Measurements from ENCODE around the gene KCNG3. TPM values are rescaled to one million over a fixed set of nuclear protein-coding genes. Genes with fewer than 3 reads are reported as not detected.

The KCNG3 gene
- total RNA-seq, 3 donors from 2014 or later = 2.6 to 5.0 (median 3.2) TPM

DNA sequence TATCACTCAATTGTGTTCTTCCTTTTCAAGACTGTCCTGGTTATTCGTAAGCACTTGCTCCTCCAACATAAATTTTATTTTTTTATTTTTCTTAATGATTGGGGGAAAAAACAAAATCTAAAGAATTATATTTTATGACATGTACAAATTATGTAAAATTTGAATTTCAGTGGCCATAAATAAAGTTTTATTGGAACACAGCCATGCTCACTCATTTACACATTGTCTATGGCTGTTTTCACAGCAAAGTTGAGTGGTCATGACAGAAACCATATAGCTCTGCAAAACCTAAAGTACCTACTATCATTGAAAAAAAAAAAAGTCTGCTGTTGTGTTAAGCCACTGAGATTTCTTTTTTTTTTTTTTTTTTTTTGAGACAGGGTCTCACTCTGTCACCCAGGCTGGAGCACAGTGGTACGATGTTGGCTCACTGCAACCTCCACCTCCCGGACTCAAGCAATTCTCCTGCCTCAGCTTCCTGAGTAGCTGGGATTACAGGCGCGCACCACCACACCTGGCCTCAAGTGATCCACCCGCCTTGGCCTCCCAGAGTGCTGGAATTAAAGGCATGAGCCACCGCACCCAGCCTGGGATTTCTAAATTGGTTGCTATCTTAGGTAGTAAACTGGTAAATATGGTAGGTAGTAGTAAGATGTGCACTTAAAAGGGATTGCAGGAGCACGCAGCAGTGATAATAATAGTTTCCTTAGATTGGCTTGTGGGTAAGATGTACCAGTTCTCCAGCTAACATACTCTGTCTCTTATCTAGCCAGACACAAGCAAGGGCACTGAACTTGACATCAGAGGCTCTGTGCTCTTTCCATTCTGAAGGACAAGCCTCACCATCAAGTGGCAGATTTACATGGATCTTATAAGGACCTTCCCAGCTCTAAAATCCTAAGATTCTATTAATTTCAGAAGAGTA is 44.4 kb downstream of the KCNG3 start:
- ATAC-seq = no peak
- Histone ChIP-seq H3K9me3 (no peaks in the 10 kb centered on the region), H3K4me1 (ENCODE audit: low read depth) (peaks cover 2% of the 10 kb centered on the region), H3K36me3 (ENCODE audit: low read depth) (no peaks in the 10 kb centered on the region), H3K4me3 (no peak overlapping the region)
- DNase-seq = no peak
- TF ChIP-seq, protein P1, sequence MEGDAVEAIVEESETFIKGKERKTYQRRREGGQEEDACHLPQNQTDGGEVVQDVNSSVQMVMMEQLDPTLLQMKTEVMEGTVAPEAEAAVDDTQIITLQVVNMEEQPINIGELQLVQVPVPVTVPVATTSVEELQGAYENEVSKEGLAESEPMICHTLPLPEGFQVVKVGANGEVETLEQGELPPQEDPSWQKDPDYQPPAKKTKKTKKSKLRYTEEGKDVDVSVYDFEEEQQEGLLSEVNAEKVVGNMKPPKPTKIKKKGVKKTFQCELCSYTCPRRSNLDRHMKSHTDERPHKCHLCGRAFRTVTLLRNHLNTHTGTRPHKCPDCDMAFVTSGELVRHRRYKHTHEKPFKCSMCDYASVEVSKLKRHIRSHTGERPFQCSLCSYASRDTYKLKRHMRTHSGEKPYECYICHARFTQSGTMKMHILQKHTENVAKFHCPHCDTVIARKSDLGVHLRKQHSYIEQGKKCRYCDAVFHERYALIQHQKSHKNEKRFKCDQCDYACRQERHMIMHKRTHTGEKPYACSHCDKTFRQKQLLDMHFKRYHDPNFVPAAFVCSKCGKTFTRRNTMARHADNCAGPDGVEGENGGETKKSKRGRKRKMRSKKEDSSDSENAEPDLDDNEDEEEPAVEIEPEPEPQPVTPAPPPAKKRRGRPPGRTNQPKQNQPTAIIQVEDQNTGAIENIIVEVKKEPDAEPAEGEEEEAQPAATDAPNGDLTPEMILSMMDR (IDR thresholded peaks at IDR 0.05) = no peak
- intact Hi-C loops (cut with DNase I, micrococcal nuclease) = no loop called here

DNA sequence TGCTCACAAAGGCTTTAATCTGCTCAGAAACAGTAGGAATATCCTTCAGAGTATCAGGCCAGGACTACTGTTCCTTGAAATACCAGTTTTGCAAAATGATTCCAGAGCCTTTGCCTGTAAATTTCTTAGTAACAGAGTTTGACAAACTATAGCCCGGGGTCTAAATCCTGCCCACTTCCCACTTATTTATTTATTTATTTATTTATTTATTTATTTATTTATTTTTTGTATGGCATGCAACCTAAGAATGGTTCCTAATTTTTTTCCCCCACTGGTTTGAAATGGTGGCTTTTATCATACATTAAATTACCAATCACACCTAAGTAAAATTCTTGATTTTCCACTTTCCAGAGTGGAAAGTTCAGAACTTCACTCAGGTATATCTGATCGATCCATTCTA is 45.6 kb downstream of the KCNG3 start:
- ATAC-seq (no peak), DNase-seq (no peak)
- H3K9me3 ChIP-seq = no peaks in the 10 kb centered on the region
- no peaks in the 10 kb centered on the region for H3K36me3 ChIP-seq (ENCODE audit: low read depth)
- no peak overlapping the region for H3K4me3 ChIP-seq
- TF ChIP-seq, protein P1 (IDR thresholded peaks at IDR 0.05) = no peak
- H3K4me1 ChIP-seq (ENCODE audit: low read depth) = peaks cover 2% of the 10 kb centered on the region
- intact Hi-C loops (cut with DNase I, micrococcal nuclease) = no loop called here

DNA sequence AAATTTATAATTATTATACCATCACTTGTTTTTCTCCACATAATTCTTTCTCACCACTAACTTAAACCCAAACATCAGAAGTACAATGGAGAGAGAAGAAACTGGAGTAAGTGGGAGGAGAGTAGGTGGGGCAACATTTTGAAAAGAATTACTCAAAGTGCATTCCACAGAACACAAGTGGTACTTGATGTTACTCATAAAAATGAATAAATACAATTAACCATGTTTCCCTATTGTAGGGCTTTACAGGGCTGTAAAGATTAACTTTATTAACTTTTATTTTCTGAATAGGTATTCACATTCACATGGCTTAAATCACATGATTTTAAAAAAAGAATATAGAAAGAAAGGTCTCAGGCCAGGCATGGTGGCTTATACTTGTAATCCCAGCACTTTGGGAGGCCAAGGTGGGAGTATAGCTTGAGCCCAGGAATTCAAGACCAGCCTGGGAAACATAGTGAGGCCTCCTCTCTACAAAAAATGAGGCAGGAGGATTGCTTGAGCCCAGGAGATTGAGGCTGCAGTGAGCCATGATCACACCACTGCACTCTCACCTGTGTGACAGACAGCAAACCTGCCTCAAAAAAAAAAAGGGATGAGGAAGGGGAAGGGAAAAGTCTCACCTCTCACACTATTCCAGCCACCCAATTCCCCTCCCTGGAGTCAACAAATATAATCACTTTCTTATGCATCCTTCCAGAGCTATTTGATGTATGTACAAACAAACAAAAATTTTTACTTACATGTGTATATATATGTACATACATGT is 47.1 kb downstream of the KCNG3 start:
- H3K9me3 ChIP-seq = no peaks in the 10 kb centered on the region
- peak; percentile 92 for ATAC-seq
- peak in 2 of 3 donors; percentile 22 to 31 for DNase-seq
- TF ChIP-seq, protein P1 (IDR thresholded peaks at IDR 0.05) = no peak
- intact Hi-C loops (cut with DNase I, micrococcal nuclease) = no loop called here
- no peak overlapping the region for H3K4me3 ChIP-seq
- no peaks in the 10 kb centered on the region for H3K36me3 ChIP-seq (ENCODE audit: low read depth)
- peaks cover 2% of the 10 kb centered on the region for H3K4me1 ChIP-seq (ENCODE audit: low read depth)

DNA sequence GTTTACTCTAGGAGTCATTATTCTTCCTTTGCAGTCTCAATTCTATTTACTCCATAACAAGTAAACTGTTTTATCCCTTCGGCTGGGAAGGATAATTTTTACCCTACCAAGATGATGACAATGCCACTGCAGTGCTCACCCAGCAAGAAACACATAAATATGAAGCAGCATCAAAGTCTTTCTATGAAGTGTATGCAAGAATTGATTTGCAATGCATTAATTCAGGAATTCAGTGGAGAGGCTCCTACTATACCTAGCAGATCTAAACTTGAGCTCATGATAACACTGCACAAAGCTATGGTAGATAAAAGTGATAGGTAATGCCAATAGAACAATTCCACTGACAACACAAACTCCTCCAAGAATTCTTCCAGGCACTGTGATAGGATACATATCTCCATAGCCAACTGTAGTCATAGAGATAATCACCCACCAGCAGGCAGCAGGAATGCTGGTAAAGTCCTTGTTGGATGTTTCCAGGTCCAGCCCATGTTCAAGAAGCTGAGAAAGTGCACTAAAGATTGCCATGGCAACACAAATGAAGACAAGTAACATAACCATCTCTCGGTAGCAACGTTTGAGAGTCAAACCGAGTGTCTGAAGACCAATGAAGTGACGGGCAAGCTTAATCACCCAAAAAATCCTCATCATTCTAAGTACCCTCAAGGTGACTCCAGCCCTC is 49.9 kb downstream of the KCNG3 start:
- no peaks in the 10 kb centered on the region for H3K36me3 ChIP-seq (ENCODE audit: low read depth)
- TF ChIP-seq, protein P1 (IDR thresholded peaks at IDR 0.05) = no peak
- DNase-seq (no peak), ATAC-seq (no peak)
- no peaks in the 10 kb centered on the region for H3K9me3 ChIP-seq
- no peak overlapping the region for H3K4me3 ChIP-seq
- intact Hi-C loops (cut with DNase I, micrococcal nuclease) = no loop called here
- peaks cover 2% of the 10 kb centered on the region for H3K4me1 ChIP-seq (ENCODE audit: low read depth)

DNA sequence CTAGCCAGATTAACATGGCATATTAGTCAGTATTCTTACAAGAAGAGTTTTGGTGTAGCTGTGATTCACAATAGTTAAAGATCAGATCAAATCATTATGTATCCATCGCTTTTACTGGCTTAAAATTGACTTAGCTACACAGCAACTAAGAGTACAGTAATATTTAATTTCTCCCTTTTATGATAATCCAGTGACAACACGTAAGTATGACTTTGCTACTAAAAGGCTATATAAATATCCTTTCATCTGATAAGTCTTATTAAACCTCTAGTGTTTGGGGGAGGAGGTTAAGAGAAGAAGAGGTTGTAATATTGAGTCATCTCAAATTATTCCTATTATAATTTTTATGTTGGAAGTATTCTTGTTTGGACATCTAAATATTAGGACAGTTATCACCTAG is 51.0 kb downstream of the KCNG3 start:
- Histone ChIP-seq H3K9me3 (no peaks in the 10 kb centered on the region), H3K4me1 (ENCODE audit: low read depth) (peaks cover 2% of the 10 kb centered on the region), H3K4me3 (no peak overlapping the region), H3K36me3 (ENCODE audit: low read depth) (no peaks in the 10 kb centered on the region)
- TF ChIP-seq, protein P1 (IDR thresholded peaks at IDR 0.05) = no peak
- DNase-seq = no peak
- no peak for ATAC-seq
- intact Hi-C loops (cut with DNase I, micrococcal nuclease) = no loop called here

All from mucosa of descending colon (tissue), 3 donors.